SK-MEL-5 (cell line): ENCODE results near the gene RARB. TPM values are rescaled to one million over a fixed set of nuclear protein-coding genes. Genes with fewer than 3 reads are reported as not detected.

Experiments used
- DNase-seq: peaks from one replicate; pipeline ENCODE4 v3.0.0-alpha.2; 2016; ENCODE audit warnings: low read depth, low spot score
- in situ Hi-C: cut with HindIII; loops from 2 replicates; pipeline ENCODE4 v1.10.0; 2016; ENCODE audit warnings: low sequenced_read_pairs, high pct_unique_total_duplicates, low pct_unique_long_range_greater_than_20kb
- total RNA-seq: library from RNA; depleted of rRNA; stranded (reverse); fragments of >200 nt; shearing (Covaris generic); gene quantifications from 2 replicates; pipeline ENCODE4 v1.2.3, GENCODE V29; 2014

RARB gene
- total RNA-seq, 1 experiment from 2014 or later = 0.87 TPM

- in situ Hi-C loops = no loop called here
Measured at GRCh38 chr3:25589104-25589782, 161.2 kb downstream of the RARB start.

GRCh38 chr3:25589783-25590258 is 161.8 kb downstream of the RARB start:
- DNase-seq = peak; percentile 98
- in situ Hi-C loops = no loop called here

More at GRCh38 chr3:25589104-25589782, 161.2 kb downstream of the RARB start:
- peak; percentile 52 for DNase-seq

DNA sequence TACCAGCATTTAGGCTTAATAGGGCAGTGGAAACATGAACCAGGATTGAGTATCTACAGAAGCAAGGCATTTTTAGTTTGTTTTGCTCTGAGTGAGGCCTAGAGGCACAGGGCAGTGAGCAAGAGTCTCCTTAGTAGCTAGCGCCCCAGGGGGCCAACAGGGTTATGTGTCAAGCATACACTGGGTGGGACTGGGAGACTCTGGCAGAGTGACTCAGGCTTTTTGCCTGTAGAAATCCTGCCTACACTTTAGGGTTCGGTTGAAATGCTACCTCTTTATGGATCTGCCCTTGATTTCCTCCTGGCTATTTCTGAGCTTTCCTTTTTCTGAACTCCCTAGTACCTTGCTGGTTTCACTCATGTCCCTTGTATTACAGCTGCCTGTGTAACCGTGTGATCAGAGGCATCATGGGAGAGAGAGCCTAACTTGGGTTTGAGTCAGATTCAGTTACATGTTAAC is 164.5 kb downstream of the RARB start:
- in situ Hi-C loops = no loop called here

DNA sequence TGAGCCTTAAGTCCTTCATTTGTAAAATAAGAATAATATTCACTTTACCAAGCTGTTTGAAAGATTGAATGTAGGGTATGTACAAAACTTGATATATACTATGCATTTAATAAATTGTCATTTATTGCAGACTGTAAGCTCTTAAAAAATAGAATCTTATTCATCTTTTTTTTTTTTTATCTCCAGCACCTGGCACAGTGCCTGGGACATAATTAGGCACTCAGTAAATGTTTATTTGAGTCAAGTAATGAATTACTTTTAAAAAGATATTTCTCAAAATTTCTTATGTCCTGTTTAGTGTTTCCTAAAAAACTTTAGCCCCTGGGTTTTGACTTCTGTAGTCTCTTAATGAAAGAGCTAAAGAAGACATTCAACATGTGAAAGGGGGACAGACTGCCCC is 164.9 kb downstream of the RARB start:
- DNase-seq = no peak
- in situ Hi-C loops = no loop called here

More for the DNA sequence above, 164.5 kb downstream of the RARB start:
- DNase-seq = peak; percentile 39

GRCh38 chr3:25594007-25594502 is 166.0 kb downstream of the RARB start:
- in situ Hi-C loops = no loop called here
- peak; percentile 80 for DNase-seq

- no peak for DNase-seq
- in situ Hi-C loops = no loop called here
Measured at GRCh38 chr3:25597535-25598101, 169.6 kb downstream of the RARB start.

DNA sequence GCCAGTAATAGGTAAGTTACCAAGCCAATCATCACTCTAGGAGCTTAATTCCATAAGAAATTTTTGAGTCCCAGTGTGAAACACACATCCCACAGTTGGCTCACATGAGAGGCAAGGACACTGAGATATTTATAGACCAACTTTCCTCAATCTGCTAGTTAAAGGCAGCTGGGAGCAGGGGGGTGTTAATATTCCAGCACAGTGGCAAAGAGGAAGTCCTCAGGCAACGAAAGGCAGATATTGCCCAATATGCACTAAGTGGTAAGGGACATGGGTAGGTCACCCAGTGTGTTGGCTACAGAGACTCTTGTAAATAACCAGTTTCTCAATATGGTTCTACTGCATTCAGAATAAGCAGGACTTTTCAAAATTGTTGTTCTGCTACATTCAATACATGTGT is 175.6 kb downstream of the RARB start:
- in situ Hi-C loops = no loop called here

GRCh38 chr3:25604107-25604805 is 176.2 kb downstream of the RARB start:
- no peak for DNase-seq
- in situ Hi-C loops = no loop called here

More for the DNA sequence above, 175.6 kb downstream of the RARB start:
- DNase-seq = peak; percentile 39

- in situ Hi-C loops = no loop called here
- no peak for DNase-seq
Measured at GRCh38 chr3:25610167-25610566, 182.1 kb downstream of the RARB start.

GRCh38 chr3:25610779-25611178 is 182.7 kb downstream of the RARB start:
- DNase-seq = no peak
- in situ Hi-C loops = no loop called here

DNA sequence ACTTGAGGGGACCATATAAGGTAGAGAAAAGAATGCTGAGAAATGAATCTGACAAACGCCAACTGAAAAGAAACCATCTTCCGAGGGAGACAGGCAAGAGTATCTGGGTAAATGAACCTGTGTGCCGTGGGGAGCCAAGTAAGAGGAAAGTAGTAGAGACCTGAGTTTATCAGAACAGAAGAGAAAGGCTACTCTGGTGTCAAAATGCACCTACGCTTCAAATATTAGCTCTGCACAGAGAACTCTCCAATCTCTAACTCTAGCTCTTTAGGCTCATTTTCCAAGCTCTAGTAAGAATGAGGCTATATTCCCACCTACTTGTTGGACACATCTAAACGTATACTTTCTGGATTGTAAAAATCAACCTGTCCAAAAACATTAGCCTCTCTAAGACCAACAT is 183.1 kb downstream of the RARB start:
- no peak for DNase-seq
- in situ Hi-C loops = no loop called here

DNA sequence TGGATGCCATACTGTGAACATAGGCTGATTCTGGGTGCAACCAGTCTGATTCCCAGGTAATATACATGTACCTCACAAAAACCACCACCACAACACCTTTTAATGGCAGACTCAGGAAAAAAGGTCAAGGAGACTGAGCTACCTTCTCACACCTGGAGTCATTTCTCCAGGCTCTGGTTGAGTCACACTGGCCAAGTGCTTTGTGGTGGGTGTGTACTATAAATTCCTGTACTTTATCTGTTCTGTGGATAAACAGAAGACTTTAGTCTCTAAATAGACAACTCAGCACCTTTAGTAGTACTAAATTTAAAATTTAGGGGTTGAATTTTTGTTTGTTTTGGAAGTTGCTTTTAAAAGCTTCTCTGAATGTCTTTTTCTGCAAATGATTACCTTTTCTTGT is 190.0 kb downstream of the RARB start:
- in situ Hi-C loops = no loop called here
- DNase-seq = no peak

DNA sequence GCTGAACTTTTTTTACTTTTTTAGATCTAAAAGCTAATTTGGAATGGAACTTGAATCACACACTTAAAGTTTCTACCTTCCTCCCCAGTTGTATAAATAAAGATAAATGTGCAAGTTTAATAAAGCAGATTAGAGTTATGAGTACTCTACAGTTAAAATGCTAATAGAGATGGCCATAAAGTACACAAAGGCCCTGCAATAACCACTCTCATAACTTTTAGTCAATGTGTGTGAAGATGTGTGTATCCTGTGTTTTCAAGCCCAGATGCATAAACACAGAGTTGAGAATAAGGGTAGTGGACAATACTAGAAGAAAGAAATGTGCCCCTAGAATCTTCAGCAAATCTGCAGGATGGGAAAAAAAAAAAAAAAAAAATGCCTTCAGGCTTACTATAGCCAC is 191.3 kb downstream of the RARB start:
- in situ Hi-C loops = no loop called here
- DNase-seq = no peak

- in situ Hi-C loops = no loop called here
- no peak for DNase-seq
Measured at GRCh38 chr3:25620493-25620892, 192.4 kb downstream of the RARB start.

- in situ Hi-C loops = no loop called here
- no peak for DNase-seq
Measured at GRCh38 chr3:25621087-25621486, 193.0 kb downstream of the RARB start.

DNA sequence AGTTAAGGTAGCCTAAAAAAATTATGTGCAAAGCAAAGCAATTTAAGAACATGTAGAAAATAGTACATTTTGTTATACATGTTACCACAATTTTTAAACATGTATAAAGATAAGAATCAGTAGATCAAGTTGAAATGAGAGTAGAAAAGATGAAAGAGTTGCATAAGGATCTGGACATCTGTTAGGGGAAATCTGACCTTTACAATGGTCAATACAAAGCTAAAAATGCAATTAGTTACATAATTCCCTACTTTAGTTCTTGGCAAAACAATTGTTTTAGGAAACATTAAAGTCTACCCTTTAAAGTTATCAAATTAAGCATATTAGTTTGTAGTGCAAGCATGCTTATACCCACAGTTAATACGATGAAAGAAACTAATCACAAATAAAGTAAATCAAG is 203.9 kb downstream of the RARB start:
- in situ Hi-C loops = no loop called here
- no peak for DNase-seq

- DNase-seq = no peak
- in situ Hi-C loops = no loop called here
Measured at GRCh38 chr3:25633919-25634318, 205.9 kb downstream of the RARB start.

DNA sequence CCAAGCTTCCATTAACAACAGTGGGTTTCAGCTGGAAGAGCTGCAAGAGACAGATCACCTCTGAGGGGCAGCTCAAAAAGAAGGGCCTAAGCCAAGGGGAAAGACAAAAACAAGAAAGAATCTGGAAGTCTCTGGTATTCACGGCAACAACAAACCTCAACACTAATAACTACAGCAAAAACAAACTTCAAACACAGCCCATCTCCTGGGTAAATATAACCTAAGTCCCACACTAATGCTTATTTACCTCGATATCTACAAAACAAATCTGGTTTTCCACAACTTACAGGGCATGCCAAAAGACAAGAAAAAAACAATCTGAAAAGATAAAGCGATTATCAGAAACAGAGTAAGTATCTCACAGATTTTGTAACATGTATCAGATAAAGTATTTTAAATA is 207.0 kb downstream of the RARB start:
- in situ Hi-C loops = no loop called here
- DNase-seq = no peak
